Uterus (tissue), 4 donors: ENCODE data around the gene ARHGEF4. TPM values are rescaled to one million over a fixed set of nuclear protein-coding genes. Genes with fewer than 3 reads are reported as not detected.
A peak's percentile ranks its signal among the peaks of the same experiment; 100 is the strongest.

Experiments used
- DNase-seq, 2 donors: peaks; one replicate each; pipeline ENCODE4 v3.0.0-alpha.2; 2019 to 2020
- H3K27ac ChIP-seq, 2 donors: fragments of 200-600 bp; sonication (generic); 1 replicate in 1 of 2; 2 replicates in 1 of 2; pipeline ENCODE4 v1.5.1; 2016 to 2018
- H3K27me3 ChIP-seq, 2 donors: fragments of 200-600 bp; sonication (generic); one replicate each; pipeline ENCODE4 v1.5.1; 2018 to 2019; ENCODE audit warnings: control low read depth in 1 of 2
- H3K36me3 ChIP-seq, 2 donors: fragments of 200-600 bp; sonication (generic); one replicate each; pipeline ENCODE4 v1.5.1; 2019; ENCODE audit warnings: control low read depth in 1 of 2
- H3K4me1 ChIP-seq, 2 donors: fragments of 200-600 bp; sonication (generic); one replicate each; pipeline ENCODE4 v1.5.1; 2018 to 2019; ENCODE audit warnings: control low read depth in 1 of 2
- H3K4me3 ChIP-seq, 2 donors: fragments of 200-600 bp; sonication (generic); 1 replicate in 1 of 2; 2 replicates in 1 of 2; pipeline ENCODE4 v1.5.1; 2018 to 2019; ENCODE audit warnings: mild to moderate bottlenecking in 1 of 2
- H3K9me3 ChIP-seq, 2 donors: fragments of 200-600 bp; sonication (generic); one replicate each; pipeline ENCODE4 v1.5.1; 2019; ENCODE audit warnings: control low read depth in 1 of 2
- CTCF ChIP-seq, 4 experiments: fragments of 200-600 bp in 2 of 4; fragments of 450-650 bp in 2 of 4; sonication (generic) in 2 of 4; IDR thresholded peaks; one replicate each; pipeline ENCODE4 v1.5.1; 2016 to 2019; ENCODE audit warnings: antibody characterized with exemption in 4 of 4, mild to moderate bottlenecking in 2 of 4, moderate library complexity in 1 of 4
- POLR2A ChIP-seq, 2 donors: fragments of 450-650 bp; IDR thresholded peaks; one replicate each; pipeline ENCODE4 v1.6.1; 2016; ENCODE audit warnings: antibody characterized with exemption in 2 of 2, mild to moderate bottlenecking in 1 of 2, moderate library complexity in 1 of 2
- intact Hi-C: fragments of 100-400 bp; cut with DNase I; formaldehyde crosslinking; loops from one replicate; pipeline ENCODE4 v1.15.1; 2023; ENCODE audit warnings: low total_unique reads
- total RNA-seq, 4 donors: library from RNA; depleted of rRNA in 3 of 4; stranded (reverse); fragments of >200 nt in 3 of 4; gene quantifications; one replicate each; pipeline versions ENCODE4 v1.1.0 to v1.2.4, GENCODE V29; 2014 to 2023
- donor health status: DM: yes; HTN: yes; CAD: no.

The ARHGEF4 gene
- total RNA-seq, 4 donors from 2014 or later = 1.8 to 26.2 (median 9.6) TPM

- no peaks in the 10 kb centered on the region for H3K4me1 ChIP-seq
- no peak overlapping the region for H3K27ac ChIP-seq
- H3K9me3 ChIP-seq = no peaks in the 10 kb centered on the region
- no peak for DNase-seq
- intact Hi-C loops = no loop called here
- no peaks in the 10 kb centered on the region for H3K27me3 ChIP-seq
- no peaks in the 10 kb centered on the region for H3K36me3 ChIP-seq
- TF ChIP-seq POLR2A (IDR thresholded peaks at IDR 0.05) (no peak), CTCF (IDR thresholded peaks at IDR 0.05) (no peak)
- H3K4me3 ChIP-seq = no peak overlapping the region
Measured at GRCh38 chr2:131032393-131032836, 195.7 kb downstream of the ARHGEF4 start.

- intact Hi-C loops = no loop called here
- no peak for TF ChIP-seq CTCF (IDR thresholded peaks at IDR 0.05)
- TF ChIP-seq POLR2A (IDR thresholded peaks at IDR 0.05) = no peak
- DNase-seq = no peak
- Histone ChIP-seq H3K27ac (no peak overlapping the region), H3K4me3 (no peak overlapping the region), H3K9me3 (no peaks in the 10 kb centered on the region), H3K4me1 (no peaks in the 10 kb centered on the region), H3K36me3 (no peaks in the 10 kb centered on the region), H3K27me3 (no peaks in the 10 kb centered on the region)
Measured at GRCh38 chr2:131033786-131034121, 197.0 kb downstream of the ARHGEF4 start.

GRCh38 chr2:131034122-131035051 lies 197.7 kb downstream of the ARHGEF4 start:
- no peak for TF ChIP-seq CTCF (IDR thresholded peaks at IDR 0.05)
- TF ChIP-seq POLR2A (IDR thresholded peaks at IDR 0.05) = no peak
- H3K4me3 ChIP-seq = peak overlapping the region; percentile 24 to 51
- no peak overlapping the region for H3K27ac ChIP-seq
- no peaks in the 10 kb centered on the region for H3K9me3 ChIP-seq
- intact Hi-C loops = no loop called here
- no peak for DNase-seq
- no peaks in the 10 kb centered on the region for H3K36me3 ChIP-seq
- no peaks in the 10 kb centered on the region for H3K4me1 ChIP-seq
- H3K27me3 ChIP-seq = no peaks in the 10 kb centered on the region

GRCh38 chr2:131035112-131035825 lies 198.6 kb downstream of the ARHGEF4 start:
- intact Hi-C loops = no loop called here
- Histone ChIP-seq H3K4me1 (no peaks in the 10 kb centered on the region), H3K9me3 (no peaks in the 10 kb centered on the region), H3K27ac (no peak overlapping the region), H3K36me3 (no peaks in the 10 kb centered on the region), H3K4me3 (peak overlapping the region; percentile 21 to 43), H3K27me3 (no peaks in the 10 kb centered on the region)
- TF ChIP-seq CTCF (IDR thresholded peaks at IDR 0.05) = no peak
- TF ChIP-seq POLR2A (IDR thresholded peaks at IDR 0.05) = no peak
- DNase-seq = no peak

GRCh38 chr2:131035826-131036231 lies 199.1 kb downstream of the ARHGEF4 start:
- no peak for DNase-seq
- Histone ChIP-seq H3K27me3 (no peaks in the 10 kb centered on the region), H3K9me3 (no peaks in the 10 kb centered on the region), H3K36me3 (no peaks in the 10 kb centered on the region), H3K4me1 (no peaks in the 10 kb centered on the region), H3K27ac (no peak overlapping the region), H3K4me3 (peak overlapping the region; percentile 21 to 43)
- intact Hi-C loops = no loop called here
- TF ChIP-seq CTCF (IDR thresholded peaks at IDR 0.05) (no peak), POLR2A (IDR thresholded peaks at IDR 0.05) (no peak)
